Caco-2 (cell line): ENCODE results near the gene PAFAH1B2. TPM values are rescaled to one million over a fixed set of nuclear protein-coding genes. Genes with fewer than 3 reads are reported as not detected.

ENCODE experiments used
- BruUV-seq: library from RNA; stranded (reverse); fragments of 400-500 nt; replicated peaks from 2 replicates; lab custom pipeline; 2021; lab: Mats Ljungman, UMichigan
- CTCF ChIA-PET: fragments of 300-600 bp; sonication (Branson Sonifier 250); formaldehyde crosslinking; loops from one replicate; lab custom pipeline; 2022; ENCODE audit warnings: antibody characterized with exemption; lab: Charles Lee
- POLR2A ChIA-PET: fragments of 300-600 bp; sonication (Branson Sonifier 250); formaldehyde crosslinking; loops from one replicate; lab custom pipeline; 2022; ENCODE audit warnings: antibody characterized with exemption; lab: Charles Lee
- DNase-seq, 2 experiments: peaks; one replicate each; pipeline versions ENCODE4 v3.0.0 to v3.0.0-alpha.2; 2020 to 2022
- H3K27me3 ChIP-seq: replicated peaks from 2 replicates; pipeline ENCODE4 v1.6.0; 2011; ENCODE audit warnings: low read length; ENCODE audit not compliant: control insufficient read depth, insufficient read depth
- H3K36me3 ChIP-seq: 2 replicates; pipeline ENCODE4 v1.5.1; 2011; ENCODE audit warnings: low read length; ENCODE audit not compliant: control insufficient read depth, insufficient read depth
- H3K4me1 ChIP-seq: fragments of 250-450 bp; sonication (Bioruptor Pico); 2 replicates; pipeline ENCODE4 v1.5.1; 2020; ENCODE audit warnings: mild to moderate bottlenecking
- H3K4me3 ChIP-seq: 2 replicates; pipeline ENCODE4 v1.5.1; 2011; ENCODE audit warnings: low read depth, mild to moderate bottlenecking, control low read depth, low read length
- H3K9me3 ChIP-seq: fragments of 250-450 bp; sonication (Bioruptor Pico); 2 replicates; pipeline ENCODE4 v1.5.1; 2020; ENCODE audit warnings: mild to moderate bottlenecking, moderate library complexity
- H3K27ac Mint-ChIP-seq: one replicate; pipeline ENCODE4 v1.8.0; 2022; ENCODE audit warnings: mixed read lengths; ENCODE audit not compliant: unreplicated experiment
- H3K27me3 Mint-ChIP-seq: one replicate; pipeline ENCODE4 v1.8.0; 2022; ENCODE audit warnings: mixed read lengths; ENCODE audit not compliant: insufficient read depth, unreplicated experiment
- H3K36me3 Mint-ChIP-seq: one replicate; pipeline ENCODE4 v1.8.0; 2022; ENCODE audit warnings: mild to moderate bottlenecking, mixed read lengths; ENCODE audit not compliant: insufficient read depth, unreplicated experiment
- H3K4me1 Mint-ChIP-seq: one replicate; pipeline ENCODE4 v1.8.0; 2022; ENCODE audit warnings: low read depth, mixed read lengths; ENCODE audit not compliant: unreplicated experiment
- H3K4me3 Mint-ChIP-seq: one replicate; pipeline ENCODE4 v1.8.0; 2022; ENCODE audit warnings: mild to moderate bottlenecking, moderate library complexity, mixed read lengths; ENCODE audit not compliant: unreplicated experiment
- H3K9me3 Mint-ChIP-seq: one replicate; pipeline ENCODE4 v1.8.0; 2022; ENCODE audit warnings: mixed read lengths; ENCODE audit not compliant: unreplicated experiment
- intact Hi-C: fragments of 100-400 bp; cut with micrococcal nuclease; formaldehyde crosslinking; loops from one replicate; pipeline ENCODE4 v1.10.0; 2022; ENCODE audit not compliant: unreplicated experiment
- total RNA-seq: library from RNA; stranded (reverse); gene quantifications from 2 replicates; pipeline ENCODE4 v1.2.3, GENCODE V29; 2022
- TF ChIP-seq, protein P1 (sequence below), 2 experiments: fragments of 200-600 bp in 1 of 2; IDR thresholded peaks; 1 replicate in 1 of 2; 2 replicates in 1 of 2; pipeline versions ENCODE4 v1.5.1 to v1.8.0; 2011 to 2022; ENCODE audit warnings: antibody characterized with exemption in 1 of 2, control low read depth in 1 of 2, inconsistent platforms in 1 of 2, low read depth in 1 of 2, low read length in 1 of 2, mild to moderate bottlenecking in 1 of 2, moderate library complexity in 1 of 2; ENCODE audit not compliant: insufficient read depth in 1 of 2, severe bottlenecking in 1 of 2, unreplicated experiment in 1 of 2

The PAFAH1B2 gene
- total RNA-seq, 1 experiment from 2014 or later, result 167 TPM

DNA sequence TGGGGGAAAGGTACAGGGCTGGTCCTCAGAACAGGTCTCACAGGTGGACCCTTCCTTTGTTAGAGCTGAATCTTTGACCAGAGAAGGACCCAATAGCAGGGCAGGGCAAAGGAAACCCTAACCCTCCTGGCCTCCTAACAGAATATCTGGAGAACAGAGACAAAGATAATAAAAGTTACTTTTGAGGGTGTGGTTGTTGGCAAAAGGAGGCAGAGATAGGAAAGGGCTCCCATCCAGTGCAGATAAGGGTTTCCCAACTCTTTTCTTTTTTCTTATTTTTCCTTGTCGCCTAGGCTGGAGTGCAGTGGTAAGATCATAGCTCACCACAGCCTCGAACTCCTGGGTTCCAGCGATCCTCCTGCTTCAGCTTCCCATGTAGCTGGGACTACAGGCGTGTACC is 75.9 kb downstream of the PAFAH1B2 start:
- ChIA-PET POLR2A (interaction anchor here (0.6 kb wide), 1 partner anchor 76 kb away, joined by 4 read pairs; no protein-coding TSS in a partner anchor), CTCF (no interaction called here)
- no peaks in the 10 kb centered on the region for H3K9me3 ChIP-seq
- H3K36me3 Mint-ChIP-seq, result peaks cover 78% of the 10 kb centered on the region
- no peak overlapping the region for H3K4me3 Mint-ChIP-seq
- intact Hi-C loops, result no loop called here
- BruUV-seq, result no TSS peak
- H3K27ac Mint-ChIP-seq, result peak overlapping the region; percentile 23
- H3K4me1 Mint-ChIP-seq, result peaks cover 36% of the 10 kb centered on the region
- peaks cover 14% of the 10 kb centered on the region for H3K36me3 ChIP-seq
- no peak for DNase-seq
- H3K9me3 Mint-ChIP-seq, result no peaks in the 10 kb centered on the region
- H3K27me3 ChIP-seq, result no peaks in the 10 kb centered on the region
- H3K4me3 ChIP-seq, result no peak overlapping the region
- TF ChIP-seq, protein P1, sequence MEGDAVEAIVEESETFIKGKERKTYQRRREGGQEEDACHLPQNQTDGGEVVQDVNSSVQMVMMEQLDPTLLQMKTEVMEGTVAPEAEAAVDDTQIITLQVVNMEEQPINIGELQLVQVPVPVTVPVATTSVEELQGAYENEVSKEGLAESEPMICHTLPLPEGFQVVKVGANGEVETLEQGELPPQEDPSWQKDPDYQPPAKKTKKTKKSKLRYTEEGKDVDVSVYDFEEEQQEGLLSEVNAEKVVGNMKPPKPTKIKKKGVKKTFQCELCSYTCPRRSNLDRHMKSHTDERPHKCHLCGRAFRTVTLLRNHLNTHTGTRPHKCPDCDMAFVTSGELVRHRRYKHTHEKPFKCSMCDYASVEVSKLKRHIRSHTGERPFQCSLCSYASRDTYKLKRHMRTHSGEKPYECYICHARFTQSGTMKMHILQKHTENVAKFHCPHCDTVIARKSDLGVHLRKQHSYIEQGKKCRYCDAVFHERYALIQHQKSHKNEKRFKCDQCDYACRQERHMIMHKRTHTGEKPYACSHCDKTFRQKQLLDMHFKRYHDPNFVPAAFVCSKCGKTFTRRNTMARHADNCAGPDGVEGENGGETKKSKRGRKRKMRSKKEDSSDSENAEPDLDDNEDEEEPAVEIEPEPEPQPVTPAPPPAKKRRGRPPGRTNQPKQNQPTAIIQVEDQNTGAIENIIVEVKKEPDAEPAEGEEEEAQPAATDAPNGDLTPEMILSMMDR (IDR thresholded peaks at IDR 0.05; ENCODE audit: insufficient read depth in 1 of 2, low read depth in 1 of 2, low read length in 1 of 2, severe bottlenecking in 1 of 2, unreplicated experiment in 1 of 2), result no peak
- H3K27me3 Mint-ChIP-seq, result no peaks in the 10 kb centered on the region
- peaks cover 46% of the 10 kb centered on the region for H3K4me1 ChIP-seq

DNA sequence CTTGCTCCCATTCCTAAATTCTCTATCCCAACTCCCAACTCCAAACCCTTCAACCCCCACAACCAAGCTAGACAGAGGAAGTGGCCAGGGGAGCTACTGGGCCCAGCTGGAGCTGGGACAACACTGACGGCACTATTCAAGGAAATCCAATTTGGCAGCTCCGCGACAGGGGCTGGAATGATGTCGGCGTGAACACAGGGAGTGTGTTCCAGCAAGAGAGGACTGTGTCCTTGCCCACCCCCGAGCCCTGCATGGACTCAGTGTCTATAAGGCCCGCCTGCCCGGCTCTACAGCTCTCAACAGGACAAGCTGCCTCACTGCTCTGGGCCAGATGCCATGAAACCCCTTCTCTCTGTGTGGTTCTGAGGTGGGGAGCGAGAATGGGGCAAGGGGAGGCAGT is 76.5 kb downstream of the PAFAH1B2 start:
- TF ChIP-seq, protein P1 (IDR thresholded peaks at IDR 0.05; ENCODE audit: insufficient read depth in 1 of 2, low read depth in 1 of 2, low read length in 1 of 2, severe bottlenecking in 1 of 2, unreplicated experiment in 1 of 2), result no peak
- intact Hi-C loops, result no loop called here
- CTCF ChIA-PET, result no interaction called here
- Histone ChIP-seq H3K4me3 (no peak overlapping the region), H3K36me3 (peaks cover 14% of the 10 kb centered on the region), H3K9me3 (no peaks in the 10 kb centered on the region), H3K4me1 (peaks cover 52% of the 10 kb centered on the region), H3K27me3 (no peaks in the 10 kb centered on the region)
- no peak for DNase-seq
- H3K27ac Mint-ChIP-seq, result peak overlapping the region; percentile 23
- H3K4me1 Mint-ChIP-seq, result peaks cover 42% of the 10 kb centered on the region
- BruUV-seq, result no TSS peak
- no peak overlapping the region for H3K4me3 Mint-ChIP-seq
- POLR2A ChIA-PET, result no interaction called here
- H3K27me3 Mint-ChIP-seq, result no peaks in the 10 kb centered on the region
- peaks cover 78% of the 10 kb centered on the region for H3K36me3 Mint-ChIP-seq
- no peaks in the 10 kb centered on the region for H3K9me3 Mint-ChIP-seq

DNA sequence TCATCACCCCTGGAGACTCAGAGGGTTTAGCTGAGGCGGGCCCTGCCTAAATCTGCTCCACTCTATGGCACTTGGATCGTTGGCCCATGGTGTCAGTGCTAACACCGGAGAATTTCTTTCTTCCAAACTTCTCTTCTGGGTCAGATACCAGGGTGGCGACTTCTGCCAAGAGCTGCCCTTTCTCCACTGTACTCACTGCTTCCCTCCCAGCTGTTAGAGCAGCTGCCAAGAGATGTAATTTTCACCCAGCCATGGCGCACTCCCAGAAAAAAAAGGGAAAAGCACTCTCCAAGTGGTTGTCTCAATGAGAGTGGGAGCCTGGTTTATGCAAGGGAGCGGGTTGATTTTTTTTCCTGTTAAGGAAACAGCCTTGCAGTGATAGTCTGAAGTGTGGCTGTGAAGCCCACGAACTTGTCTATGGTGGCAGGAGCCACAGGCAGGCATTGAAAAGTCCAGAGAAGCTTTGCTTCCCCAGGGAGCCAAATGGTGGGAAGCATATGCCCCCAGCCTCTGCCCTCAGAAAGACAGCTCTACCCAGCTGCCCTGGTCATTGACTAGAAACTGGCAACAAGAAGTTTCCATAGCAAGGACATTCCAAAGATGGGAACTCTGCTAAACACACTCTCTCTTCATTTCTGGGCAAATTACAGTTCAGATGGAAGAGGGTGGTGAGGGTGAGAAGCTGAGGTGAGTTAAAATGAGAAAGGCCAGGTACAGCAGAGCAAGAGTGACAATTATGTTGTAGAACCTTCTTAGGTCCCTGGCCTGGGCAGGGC is 77.1 kb downstream of the PAFAH1B2 start:
- no peaks in the 10 kb centered on the region for H3K9me3 ChIP-seq
- TF ChIP-seq, protein P1 (IDR thresholded peaks at IDR 0.05; ENCODE audit: insufficient read depth in 1 of 2, low read depth in 1 of 2, low read length in 1 of 2, severe bottlenecking in 1 of 2, unreplicated experiment in 1 of 2), result no peak
- peaks cover 14% of the 10 kb centered on the region for H3K36me3 ChIP-seq
- ChIA-PET CTCF (interaction anchor here (1.2 kb wide), 1 partner anchor 43 kb away, joined by 6 read pairs; the partner anchor contains the start of gene SIDT2), POLR2A (no interaction called here)
- intact Hi-C loops, result no loop called here
- H3K27me3 ChIP-seq, result no peaks in the 10 kb centered on the region
- peak in 1 of 2 experiments; percentile 18 for DNase-seq
- H3K9me3 Mint-ChIP-seq, result no peaks in the 10 kb centered on the region
- no TSS peak for BruUV-seq
- peaks cover 43% of the 10 kb centered on the region for H3K4me1 Mint-ChIP-seq
- H3K4me3 Mint-ChIP-seq, result no peak overlapping the region
- H3K27ac Mint-ChIP-seq, result no peak overlapping the region
- no peaks in the 10 kb centered on the region for H3K27me3 Mint-ChIP-seq
- no peak overlapping the region for H3K4me3 ChIP-seq
- peaks cover 56% of the 10 kb centered on the region for H3K4me1 ChIP-seq
- H3K36me3 Mint-ChIP-seq, result peaks cover 78% of the 10 kb centered on the region
